ENCODE measurements around the gene FHL5.

DNA sequence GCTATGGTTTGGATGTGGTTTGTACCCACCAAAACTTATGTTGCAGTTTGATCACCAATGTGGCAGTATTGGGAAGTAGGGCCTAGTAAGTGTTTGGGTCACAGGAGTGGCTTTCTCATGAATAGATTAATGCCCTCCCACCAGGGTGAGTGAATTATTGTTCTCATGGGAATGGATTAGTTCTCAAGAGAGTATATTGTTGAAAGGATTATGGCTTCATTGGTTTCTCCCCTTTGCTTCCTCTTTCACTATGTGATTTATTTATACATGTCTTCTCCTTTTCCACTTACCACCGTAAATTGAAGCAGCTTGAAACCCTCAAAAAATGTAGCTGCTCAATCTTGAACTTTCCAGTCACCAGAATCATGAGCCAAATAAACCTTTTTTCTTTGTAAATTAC lies 30.5 kb upstream of the FHL5 start:
- TF ChIP-seq, protein P1, sequence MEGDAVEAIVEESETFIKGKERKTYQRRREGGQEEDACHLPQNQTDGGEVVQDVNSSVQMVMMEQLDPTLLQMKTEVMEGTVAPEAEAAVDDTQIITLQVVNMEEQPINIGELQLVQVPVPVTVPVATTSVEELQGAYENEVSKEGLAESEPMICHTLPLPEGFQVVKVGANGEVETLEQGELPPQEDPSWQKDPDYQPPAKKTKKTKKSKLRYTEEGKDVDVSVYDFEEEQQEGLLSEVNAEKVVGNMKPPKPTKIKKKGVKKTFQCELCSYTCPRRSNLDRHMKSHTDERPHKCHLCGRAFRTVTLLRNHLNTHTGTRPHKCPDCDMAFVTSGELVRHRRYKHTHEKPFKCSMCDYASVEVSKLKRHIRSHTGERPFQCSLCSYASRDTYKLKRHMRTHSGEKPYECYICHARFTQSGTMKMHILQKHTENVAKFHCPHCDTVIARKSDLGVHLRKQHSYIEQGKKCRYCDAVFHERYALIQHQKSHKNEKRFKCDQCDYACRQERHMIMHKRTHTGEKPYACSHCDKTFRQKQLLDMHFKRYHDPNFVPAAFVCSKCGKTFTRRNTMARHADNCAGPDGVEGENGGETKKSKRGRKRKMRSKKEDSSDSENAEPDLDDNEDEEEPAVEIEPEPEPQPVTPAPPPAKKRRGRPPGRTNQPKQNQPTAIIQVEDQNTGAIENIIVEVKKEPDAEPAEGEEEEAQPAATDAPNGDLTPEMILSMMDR (IDR thresholded peaks at IDR 0.05): no peak
- TF ChIP-seq POLR2A (IDR thresholded peaks at IDR 0.05): no peak

Measured in Peyer's patch (tissue), 4 donors.